ENCODE data around the gene TUBB4B. TPM values are rescaled to one million over a fixed set of nuclear protein-coding genes. Genes with fewer than 3 reads are reported as not detected.

Gene TUBB4B
- total and polyA plus RNA-seq, 2 experiments from 2014 or later: 334 to 389 TPM

DNA sequence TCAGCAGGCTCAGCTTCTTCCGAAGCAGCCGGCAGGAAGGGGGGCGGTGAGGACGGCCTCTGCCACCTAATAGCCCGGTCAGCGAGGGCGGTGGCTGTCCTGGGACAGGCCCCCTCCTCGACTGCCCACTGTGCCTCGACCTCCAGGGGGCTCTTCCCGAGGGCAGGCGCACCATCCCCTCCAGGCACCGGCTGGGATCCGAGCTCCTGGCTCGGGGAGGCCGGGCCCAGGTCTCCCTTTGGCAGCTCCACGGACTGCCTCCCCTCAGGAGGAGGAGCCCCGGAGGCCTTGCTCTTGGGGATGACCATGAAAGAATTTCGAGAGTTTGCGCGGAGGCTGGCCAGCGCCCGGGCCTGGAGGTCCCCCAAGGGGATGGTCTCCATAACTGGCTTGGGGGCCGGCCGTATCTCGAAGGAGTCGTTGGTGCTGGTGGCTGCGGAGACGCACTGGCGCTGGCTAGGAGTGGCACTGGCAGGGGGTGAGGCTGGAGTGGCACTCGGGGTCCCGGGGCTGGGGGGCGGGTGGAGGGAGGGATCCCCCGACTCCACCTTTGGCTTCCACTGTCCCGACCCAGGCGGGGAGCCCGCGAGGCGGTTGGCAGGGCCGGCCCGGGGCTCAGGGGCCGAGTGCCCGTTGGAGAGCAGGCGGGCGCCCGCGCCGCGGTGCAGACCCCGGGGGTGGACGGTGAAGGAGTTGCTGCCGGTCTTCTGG lies 41.5 kb upstream of the TUBB4B start:
- Histone ChIP-seq H3K4me3 (peak overlapping the region; percentile 55), H3K36me3 (ENCODE audit: insufficient read depth) (no peaks in the 10 kb centered on the region), H2AFZ (no peak overlapping the region), H3K4me1 (ENCODE audit: insufficient read depth) (peaks cover 19% of the 10 kb centered on the region), H3F3A (replicated peaks; ENCODE audit: low read depth) (peaks cover 15% of the 10 kb centered on the region; the same call in 1 of the 2 replicates), H4K20me1 (replicated peaks; ENCODE audit: insufficient read depth) (peaks cover 7% of the 10 kb centered on the region), H3K9me2 (ENCODE audit: insufficient read depth) (no peaks in the 10 kb centered on the region), H3K79me2 (replicated peaks; ENCODE audit: insufficient read depth) (peaks cover 69% of the 10 kb centered on the region), H3K27ac (ENCODE audit: low read depth) (no peak overlapping the region), H3K27me3 (ENCODE audit: insufficient read depth) (no peaks in the 10 kb centered on the region), H3K4me2 (peak overlapping the region; percentile 87)
- peaks cover 8% of the 10 kb centered on the region for H3K27me3 Mint-ChIP-seq (ENCODE audit: insufficient read depth, low read depth, poor library complexity)
- H3K4me1 Mint-ChIP-seq: peaks cover 32% of the 10 kb centered on the region
- H3K9me3 Mint-ChIP-seq: no peaks in the 10 kb centered on the region; the same call in 2 of the 3 replicates
- TF ChIP-seq POLR2AphosphoS5 (IDR thresholded peaks at IDR 0.05; ENCODE audit: low read depth): no peak
- no peak for TF ChIP-seq NANOG (IDR thresholded peaks at IDR 0.05; ENCODE audit: borderline replicate concordance)
- TF ChIP-seq, protein P1, sequence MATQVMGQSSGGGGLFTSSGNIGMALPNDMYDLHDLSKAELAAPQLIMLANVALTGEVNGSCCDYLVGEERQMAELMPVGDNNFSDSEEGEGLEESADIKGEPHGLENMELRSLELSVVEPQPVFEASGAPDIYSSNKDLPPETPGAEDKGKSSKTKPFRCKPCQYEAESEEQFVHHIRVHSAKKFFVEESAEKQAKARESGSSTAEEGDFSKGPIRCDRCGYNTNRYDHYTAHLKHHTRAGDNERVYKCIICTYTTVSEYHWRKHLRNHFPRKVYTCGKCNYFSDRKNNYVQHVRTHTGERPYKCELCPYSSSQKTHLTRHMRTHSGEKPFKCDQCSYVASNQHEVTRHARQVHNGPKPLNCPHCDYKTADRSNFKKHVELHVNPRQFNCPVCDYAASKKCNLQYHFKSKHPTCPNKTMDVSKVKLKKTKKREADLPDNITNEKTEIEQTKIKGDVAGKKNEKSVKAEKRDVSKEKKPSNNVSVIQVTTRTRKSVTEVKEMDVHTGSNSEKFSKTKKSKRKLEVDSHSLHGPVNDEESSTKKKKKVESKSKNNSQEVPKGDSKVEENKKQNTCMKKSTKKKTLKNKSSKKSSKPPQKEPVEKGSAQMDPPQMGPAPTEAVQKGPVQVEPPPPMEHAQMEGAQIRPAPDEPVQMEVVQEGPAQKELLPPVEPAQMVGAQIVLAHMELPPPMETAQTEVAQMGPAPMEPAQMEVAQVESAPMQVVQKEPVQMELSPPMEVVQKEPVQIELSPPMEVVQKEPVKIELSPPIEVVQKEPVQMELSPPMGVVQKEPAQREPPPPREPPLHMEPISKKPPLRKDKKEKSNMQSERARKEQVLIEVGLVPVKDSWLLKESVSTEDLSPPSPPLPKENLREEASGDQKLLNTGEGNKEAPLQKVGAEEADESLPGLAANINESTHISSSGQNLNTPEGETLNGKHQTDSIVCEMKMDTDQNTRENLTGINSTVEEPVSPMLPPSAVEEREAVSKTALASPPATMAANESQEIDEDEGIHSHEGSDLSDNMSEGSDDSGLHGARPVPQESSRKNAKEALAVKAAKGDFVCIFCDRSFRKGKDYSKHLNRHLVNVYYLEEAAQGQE (IDR thresholded peaks at IDR 0.05; ENCODE audit: unreplicated experiment): no peak
- TF ChIP-seq, protein P2, sequence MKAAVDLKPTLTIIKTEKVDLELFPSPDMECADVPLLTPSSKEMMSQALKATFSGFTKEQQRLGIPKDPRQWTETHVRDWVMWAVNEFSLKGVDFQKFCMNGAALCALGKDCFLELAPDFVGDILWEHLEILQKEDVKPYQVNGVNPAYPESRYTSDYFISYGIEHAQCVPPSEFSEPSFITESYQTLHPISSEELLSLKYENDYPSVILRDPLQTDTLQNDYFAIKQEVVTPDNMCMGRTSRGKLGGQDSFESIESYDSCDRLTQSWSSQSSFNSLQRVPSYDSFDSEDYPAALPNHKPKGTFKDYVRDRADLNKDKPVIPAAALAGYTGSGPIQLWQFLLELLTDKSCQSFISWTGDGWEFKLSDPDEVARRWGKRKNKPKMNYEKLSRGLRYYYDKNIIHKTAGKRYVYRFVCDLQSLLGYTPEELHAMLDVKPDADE (IDR thresholded peaks at IDR 0.05): no peak
- no peak for TF ChIP-seq EZH2 (IDR thresholded peaks at IDR 0.05; ENCODE audit: low read depth, unreplicated experiment)
- TF ChIP-seq, protein P3, sequence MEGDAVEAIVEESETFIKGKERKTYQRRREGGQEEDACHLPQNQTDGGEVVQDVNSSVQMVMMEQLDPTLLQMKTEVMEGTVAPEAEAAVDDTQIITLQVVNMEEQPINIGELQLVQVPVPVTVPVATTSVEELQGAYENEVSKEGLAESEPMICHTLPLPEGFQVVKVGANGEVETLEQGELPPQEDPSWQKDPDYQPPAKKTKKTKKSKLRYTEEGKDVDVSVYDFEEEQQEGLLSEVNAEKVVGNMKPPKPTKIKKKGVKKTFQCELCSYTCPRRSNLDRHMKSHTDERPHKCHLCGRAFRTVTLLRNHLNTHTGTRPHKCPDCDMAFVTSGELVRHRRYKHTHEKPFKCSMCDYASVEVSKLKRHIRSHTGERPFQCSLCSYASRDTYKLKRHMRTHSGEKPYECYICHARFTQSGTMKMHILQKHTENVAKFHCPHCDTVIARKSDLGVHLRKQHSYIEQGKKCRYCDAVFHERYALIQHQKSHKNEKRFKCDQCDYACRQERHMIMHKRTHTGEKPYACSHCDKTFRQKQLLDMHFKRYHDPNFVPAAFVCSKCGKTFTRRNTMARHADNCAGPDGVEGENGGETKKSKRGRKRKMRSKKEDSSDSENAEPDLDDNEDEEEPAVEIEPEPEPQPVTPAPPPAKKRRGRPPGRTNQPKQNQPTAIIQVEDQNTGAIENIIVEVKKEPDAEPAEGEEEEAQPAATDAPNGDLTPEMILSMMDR (conservative IDR thresholded peaks at IDR 0.05; ENCODE audit: low read depth in 2 of 2): no peak
- TF ChIP-seq ZNF114 (CRISPR knock-in tag; IDR thresholded peaks at IDR 0.05): no peak
- TF ChIP-seq STAT1 (IDR thresholded peaks at IDR 0.05; ENCODE audit: unreplicated experiment): no peak
- no peak for TF ChIP-seq ZNF331 (CRISPR knock-in tag; IDR thresholded peaks at IDR 0.05; ENCODE audit: low read depth)
- TF ChIP-seq EZH2phosphoT487 (IDR thresholded peaks at IDR 0.05; ENCODE audit: unreplicated experiment): no peak
- no peak for TF ChIP-seq CREB1 (CRISPR knock-in tag; IDR thresholded peaks at IDR 0.05; ENCODE audit: low read depth)
- TF ChIP-seq JUNB (IDR thresholded peaks at IDR 0.05; ENCODE audit: unreplicated experiment): no peak
- TF ChIP-seq, protein P4, sequence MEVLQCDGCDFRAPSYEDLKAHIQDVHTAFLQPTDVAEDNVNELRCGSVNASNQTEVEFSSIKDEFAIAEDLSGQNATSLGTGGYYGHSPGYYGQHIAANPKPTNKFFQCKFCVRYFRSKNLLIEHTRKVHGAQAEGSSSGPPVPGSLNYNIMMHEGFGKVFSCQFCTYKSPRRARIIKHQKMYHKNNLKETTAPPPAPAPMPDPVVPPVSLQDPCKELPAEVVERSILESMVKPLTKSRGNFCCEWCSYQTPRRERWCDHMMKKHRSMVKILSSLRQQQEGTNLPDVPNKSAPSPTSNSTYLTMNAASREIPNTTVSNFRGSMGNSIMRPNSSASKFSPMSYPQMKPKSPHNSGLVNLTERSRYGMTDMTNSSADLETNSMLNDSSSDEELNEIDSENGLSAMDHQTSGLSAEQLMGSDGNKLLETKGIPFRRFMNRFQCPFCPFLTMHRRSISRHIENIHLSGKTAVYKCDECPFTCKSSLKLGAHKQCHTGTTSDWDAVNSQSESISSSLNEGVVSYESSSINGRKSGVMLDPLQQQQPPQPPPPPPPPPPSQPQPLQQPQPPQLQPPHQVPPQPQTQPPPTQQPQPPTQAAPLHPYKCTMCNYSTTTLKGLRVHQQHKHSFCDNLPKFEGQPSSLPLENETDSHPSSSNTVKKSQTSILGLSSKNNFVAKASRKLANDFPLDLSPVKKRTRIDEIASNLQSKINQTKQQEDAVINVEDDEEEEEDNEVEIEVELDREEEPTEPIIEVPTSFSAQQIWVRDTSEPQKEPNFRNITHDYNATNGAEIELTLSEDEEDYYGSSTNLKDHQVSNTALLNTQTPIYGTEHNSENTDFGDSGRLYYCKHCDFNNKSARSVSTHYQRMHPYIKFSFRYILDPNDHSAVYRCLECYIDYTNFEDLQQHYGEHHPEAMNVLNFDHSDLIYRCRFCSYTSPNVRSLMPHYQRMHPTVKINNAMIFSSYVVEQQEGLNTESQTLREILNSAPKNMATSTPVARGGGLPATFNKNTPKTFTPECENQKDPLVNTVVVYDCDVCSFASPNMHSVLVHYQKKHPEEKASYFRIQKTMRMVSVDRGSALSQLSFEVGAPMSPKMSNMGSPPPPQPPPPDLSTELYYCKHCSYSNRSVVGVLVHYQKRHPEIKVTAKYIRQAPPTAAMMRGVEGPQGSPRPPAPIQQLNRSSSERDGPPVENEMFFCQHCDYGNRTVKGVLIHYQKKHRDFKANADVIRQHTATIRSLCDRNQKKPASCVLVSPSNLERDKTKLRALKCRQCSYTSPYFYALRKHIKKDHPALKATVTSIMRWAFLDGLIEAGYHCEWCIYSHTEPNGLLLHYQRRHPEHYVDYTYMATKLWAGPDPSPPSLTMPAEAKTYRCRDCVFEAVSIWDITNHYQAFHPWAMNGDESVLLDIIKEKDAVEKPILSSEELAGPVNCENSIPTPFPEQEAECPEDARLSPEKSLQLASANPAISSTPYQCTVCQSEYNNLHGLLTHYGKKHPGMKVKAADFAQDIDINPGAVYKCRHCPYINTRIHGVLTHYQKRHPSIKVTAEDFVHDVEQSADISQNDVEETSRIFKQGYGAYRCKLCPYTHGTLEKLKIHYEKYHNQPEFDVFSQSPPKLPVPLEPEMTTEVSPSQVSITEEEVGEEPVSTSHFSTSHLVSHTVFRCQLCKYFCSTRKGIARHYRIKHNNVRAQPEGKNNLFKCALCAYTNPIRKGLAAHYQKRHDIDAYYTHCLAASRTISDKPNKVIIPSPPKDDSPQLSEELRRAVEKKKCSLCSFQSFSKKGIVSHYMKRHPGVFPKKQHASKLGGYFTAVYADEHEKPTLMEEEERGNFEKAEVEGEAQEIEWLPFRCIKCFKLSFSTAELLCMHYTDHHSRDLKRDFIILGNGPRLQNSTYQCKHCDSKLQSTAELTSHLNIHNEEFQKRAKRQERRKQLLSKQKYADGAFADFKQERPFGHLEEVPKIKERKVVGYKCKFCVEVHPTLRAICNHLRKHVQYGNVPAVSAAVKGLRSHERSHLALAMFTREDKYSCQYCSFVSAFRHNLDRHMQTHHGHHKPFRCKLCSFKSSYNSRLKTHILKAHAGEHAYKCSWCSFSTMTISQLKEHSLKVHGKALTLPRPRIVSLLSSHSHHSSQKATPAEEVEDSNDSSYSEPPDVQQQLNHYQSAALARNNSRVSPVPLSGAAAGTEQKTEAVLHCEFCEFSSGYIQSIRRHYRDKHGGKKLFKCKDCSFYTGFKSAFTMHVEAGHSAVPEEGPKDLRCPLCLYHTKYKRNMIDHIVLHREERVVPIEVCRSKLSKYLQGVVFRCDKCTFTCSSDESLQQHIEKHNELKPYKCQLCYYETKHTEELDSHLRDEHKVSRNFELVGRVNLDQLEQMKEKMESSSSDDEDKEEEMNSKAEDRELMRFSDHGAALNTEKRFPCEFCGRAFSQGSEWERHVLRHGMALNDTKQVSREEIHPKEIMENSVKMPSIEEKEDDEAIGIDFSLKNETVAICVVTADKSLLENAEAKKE (CRISPR knock-in tag; IDR thresholded peaks at IDR 0.05): no peak
- ATAC-seq (no peak), DNase-seq (ENCODE audit: low spot score) (peak; percentile 47)
- H3K27ac Mint-ChIP-seq: no peak overlapping the region
- H3K36me3 Mint-ChIP-seq (ENCODE audit: low read depth): no peaks in the 10 kb centered on the region; the same call in 2 of the 3 replicates
- peak overlapping the region; percentile 82 for H3K4me3 Mint-ChIP-seq

Measured in GM23338 (cell line).